ENCODE data around the gene CCDC187.
A peak's percentile ranks its signal among the peaks of the same experiment; 100 is the strongest.

The CCDC187 gene

DNA sequence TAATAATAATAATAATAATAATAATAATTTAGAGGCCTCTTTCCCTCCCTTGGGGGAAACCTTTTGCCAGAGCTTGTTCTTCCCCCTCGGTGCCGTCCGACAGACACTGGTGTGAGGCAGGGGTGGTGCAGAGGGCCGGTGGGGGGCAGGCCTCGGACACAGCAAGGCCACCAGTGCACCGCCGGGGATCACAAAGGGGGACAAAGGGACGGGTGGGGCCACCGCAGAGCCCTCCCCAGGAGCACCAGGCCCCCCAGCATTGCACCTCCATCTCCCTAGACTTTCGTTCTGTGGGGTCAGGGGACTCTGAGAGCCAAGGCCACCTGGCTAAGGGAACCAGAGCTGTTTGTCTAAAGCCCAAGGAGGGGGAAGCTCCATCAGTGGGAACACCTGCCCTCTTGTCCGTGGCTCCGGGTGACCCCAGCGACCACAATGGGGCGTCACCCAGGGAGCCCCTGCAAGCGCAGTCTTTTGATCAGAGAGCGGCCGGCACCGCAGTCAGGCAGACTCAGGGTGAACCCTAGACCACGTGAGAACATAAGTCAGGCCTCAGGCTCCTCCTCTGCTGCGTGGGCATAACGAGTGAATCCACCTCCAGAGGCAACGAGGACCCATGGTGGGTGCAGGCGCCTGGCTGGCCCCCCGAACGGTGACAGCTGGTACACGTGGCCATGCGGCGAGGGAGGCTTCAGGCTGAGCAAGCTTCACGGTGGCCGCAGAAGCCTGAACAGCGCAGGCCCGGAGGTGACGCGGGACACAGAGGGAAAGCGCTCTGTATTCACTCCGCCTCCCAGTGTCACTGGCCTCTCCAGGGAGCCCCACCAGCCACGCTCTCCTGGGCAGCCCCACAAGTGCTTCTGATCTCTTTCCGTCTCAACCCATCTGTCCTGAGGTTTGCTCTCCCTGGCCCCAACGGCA lies 46.3 kb downstream of the CCDC187 start:
- no peak for FAIRE-seq
- no peak for DNase-seq (ENCODE audit: insufficient read length, low spot score)

DNA sequence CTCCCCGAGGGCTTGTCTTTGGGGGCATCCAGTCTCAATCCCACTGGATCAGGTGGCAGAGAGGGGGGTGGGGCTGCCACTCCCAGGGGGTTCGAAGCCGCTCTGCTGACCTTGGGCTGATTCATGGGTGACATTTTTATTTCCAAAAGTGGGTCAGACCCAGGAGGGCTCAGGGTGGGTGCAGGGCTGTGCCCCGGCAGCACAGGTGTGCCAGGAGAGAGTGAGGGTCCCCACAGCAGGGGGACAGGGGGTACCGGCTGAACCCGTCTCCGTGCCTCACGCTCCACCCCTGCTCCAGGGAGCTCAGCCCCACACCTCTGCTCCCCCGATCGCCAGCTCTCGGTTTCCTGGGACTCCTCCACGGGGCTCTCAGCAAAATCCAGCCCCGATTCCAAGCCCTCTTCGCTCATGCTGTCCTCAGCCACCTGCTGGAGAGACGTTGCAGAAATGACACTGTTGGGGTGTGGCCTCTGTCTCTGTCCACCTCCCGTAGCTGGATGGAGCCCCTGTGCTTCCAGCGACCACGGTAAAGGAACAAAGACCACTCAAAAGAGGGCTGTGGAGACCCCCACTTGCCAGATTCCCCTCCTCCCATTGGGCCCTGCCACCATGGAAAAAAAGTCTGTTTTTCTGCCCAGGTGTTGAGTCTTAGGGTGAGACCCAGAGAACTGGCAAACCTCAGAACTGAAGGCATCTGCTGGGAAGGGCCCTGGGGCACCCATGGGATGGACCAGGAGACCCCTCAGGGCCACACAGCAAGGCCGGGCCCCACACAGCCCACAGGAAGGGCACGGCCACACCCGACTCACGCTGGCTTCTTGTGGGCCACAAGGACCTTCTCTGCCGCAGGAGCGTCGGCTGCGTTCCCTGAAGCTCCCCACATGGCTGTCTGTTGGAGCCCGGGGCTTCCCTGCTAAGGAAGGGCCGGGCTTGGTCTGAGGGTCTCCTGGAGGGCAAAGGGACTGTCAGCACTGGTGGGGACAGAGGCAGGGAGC lies 47.7 kb downstream of the CCDC187 start:
- no peak for DNase-seq (ENCODE audit: insufficient read length, low spot score)
- FAIRE-seq = no peak

DNA sequence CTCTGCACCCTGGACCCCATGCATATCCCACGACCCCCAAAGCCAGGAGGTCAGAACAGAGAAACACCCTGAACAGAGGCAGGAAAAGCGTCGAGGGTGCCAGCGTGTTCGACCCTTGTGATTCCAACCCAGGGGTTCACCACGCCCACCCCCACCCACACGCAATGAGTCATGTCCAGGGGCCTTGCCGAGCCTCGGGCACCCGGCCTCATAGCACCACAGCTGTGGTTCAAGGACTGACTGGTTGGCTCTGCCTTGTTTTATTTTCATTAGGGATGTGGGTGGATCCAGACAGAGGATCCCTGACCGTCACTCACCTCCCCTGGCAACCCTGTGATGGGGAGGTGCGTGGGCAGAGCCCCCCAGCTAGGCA lies 48.7 kb downstream of the CCDC187 start:
- no peak for FAIRE-seq
- peak; percentile 43 for DNase-seq (ENCODE audit: insufficient read length, low spot score)

DNA sequence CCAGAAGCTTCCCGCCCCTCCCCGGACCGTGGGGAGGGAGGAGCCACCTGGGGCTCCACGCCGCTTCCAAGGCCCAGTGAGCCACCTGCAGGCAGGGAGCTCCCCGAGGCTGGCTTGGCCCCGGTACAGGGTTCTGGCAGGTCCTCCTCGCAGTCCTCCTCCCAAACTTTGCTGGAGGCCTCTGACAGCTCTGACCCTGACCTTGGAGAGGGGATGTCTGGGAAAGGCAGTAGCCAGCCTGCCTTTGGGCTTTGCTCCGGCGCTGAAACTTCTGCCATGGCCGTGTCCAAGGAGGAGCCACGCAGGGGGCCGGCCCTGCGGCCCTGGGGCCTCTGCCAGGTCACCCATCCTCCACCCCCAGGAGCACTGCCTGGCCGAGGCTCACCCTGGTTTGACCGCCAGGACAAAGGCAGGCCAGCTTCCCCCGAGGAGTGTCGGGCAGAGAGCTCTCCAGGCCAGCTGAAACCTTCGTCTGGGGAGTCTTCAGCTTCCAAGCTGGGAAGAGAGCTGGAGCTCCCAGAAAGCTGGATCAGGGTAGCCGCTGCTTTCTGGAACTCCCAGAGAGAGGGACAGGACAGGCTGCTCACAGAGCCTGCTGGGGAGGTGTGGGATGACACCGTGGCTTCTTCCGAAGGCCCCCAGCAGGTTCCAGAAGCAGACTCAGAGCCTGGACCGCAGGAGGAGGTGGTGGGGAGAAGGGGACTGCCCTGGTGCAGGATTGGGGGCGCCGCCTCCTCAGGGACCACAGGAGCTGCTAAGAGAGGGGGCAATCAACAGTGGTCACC lies 49.3 kb downstream of the CCDC187 start:
- FAIRE-seq (no peak), DNase-seq (ENCODE audit: insufficient read length, low spot score) (no peak)

DNA sequence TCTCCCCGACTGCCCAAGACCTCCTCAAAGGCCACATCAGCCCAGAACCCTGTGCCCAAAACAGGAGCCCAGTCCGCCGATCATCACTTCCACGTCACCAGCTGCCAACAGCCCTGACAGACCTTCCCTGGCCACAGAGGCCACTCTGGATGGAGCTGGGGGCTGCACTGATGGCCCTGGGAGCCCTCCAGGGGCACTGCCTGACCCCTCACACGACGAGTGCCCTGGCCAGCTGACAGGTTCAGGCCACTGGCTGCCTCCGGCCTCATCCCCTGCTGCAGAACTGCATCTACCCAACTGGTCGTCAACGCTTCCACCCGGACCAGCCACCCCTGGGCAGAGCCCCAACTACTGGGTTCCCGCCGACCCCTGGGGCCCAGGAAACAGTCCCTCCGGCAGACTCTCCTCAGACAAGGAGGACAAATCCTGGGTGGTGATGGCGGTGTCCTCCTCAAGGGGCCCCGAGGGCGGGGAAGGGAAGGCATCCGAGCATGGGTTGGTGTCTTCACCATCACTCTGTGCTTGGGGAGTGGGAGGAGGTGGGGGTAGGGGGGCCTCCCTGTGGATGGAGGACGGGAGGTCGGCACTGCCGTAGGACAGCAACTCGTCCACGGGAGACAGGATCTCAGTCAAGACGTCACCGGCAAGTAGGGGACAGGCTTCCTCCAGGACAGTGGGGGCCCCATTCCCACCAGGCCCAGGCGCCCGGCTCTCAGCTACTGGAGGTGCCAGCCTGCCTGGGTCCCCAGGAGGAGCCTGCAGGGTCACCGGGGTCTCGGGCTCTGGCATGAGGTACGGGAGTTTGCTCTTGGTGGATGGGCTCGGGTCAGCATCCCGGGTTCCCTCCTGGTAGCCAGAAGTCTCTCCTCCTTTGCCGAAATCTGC lies 50.4 kb downstream of the CCDC187 start:
- FAIRE-seq (no peak), DNase-seq (ENCODE audit: insufficient read length, low spot score) (no peak)

DNA sequence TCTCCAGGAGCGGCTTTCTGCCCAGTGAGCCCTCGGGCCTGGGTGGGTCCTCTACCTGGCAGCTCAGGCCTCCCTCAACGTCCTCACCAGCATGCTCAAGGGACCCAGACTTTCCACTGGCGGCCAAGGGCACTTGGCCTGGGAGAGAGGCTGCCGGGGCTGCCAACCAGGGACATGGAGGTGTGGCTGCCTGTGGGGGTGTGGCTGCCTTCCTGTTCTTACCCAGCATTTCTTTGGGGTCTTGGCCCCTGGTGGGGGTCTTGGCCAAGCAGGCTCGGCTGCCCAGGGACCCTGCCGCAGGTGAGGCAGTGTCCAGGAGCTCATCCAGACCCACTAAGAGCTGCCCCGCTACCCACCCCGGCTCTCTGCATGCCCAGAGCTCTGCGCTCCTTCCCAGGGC lies 51.0 kb downstream of the CCDC187 start:
- DNase-seq (ENCODE audit: insufficient read length, low spot score) (no peak), FAIRE-seq (no peak)

DNA sequence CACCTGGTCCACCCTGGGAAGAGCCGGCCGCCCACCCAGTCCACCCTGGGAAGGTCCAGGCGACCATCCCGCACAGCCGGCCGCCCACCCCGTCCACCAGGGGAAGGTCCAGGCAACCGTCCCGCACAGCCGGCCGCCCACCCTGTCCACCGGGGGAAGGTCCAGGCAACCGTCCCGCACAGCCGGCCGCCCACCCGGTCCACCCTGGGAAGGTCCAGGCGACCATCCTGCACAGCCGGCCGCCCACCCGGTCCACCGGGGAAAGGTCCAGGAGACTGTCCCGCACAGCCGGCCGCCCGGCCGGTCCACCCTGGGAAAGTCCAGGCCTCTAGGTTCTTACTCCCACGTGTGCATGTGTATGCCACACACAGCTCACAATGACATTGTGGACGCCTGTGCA lies 51.6 kb downstream of the CCDC187 start:
- DNase-seq (ENCODE audit: insufficient read length, low spot score) (no peak), FAIRE-seq (no peak)

DNA sequence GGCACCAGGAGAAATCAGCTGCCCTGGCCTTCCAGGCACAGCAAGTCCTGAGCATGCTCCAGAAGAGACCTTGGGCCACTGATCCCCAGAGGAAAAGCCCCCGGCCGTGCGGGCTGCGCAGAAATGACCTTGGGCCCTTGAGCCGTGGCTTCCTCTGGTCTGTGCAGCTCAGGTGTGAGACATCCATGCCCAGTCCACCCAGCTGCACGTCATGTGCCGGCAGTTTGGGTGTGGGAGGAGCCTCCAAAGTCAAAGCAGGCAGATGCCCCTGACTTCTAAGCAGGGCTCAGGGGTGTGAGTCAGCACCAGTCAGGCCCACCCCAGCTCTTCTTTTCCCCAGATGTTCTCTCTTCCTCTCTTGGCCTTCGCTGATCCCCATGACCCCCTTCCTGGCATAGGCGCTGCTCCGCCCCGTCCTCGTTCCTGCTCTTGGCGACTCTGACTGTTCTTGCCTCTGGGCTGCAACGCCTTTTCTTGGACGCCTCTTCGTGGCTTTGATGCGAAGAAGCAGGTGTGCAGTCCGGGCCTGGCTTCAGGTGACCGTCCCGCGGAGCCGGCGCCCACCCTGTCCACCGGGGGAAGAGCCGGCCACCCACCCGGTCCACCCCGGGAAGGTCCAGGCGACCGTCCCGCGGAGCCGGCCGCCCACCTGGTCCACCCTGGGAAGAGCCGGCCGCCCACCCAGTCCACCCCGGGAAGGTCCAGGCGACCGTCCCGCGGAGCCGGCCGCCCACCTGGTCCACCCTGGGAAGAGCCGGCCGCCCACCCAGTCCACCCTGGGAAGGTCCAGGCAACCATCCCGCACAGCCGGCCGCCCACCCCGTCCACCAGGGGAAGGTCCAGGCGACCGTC lies 52.4 kb downstream of the CCDC187 start:
- FAIRE-seq (no peak), DNase-seq (ENCODE audit: insufficient read length, low spot score) (no peak)

DNA sequence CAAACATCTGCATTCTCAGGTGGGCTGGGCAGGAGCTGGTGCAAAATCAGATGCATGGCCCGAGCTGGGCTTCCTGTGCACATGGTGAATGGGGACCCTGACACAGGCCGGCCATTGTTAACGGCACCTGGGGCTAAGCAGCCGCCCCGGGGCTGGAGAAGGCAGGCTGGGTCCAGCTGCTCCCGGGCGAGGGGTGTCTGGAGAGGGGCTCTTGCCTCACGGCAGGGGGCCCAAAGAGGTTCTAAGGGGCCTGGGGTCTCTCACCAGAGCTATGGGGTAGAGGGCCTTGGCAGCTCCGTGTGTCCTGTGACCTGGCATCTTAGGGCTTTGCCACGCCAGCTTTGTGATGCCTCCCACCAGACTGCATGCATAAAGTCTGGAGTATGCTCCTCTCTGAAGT lies 53.2 kb downstream of the CCDC187 start:
- DNase-seq (ENCODE audit: insufficient read length, low spot score) (no peak), FAIRE-seq (no peak)

DNA sequence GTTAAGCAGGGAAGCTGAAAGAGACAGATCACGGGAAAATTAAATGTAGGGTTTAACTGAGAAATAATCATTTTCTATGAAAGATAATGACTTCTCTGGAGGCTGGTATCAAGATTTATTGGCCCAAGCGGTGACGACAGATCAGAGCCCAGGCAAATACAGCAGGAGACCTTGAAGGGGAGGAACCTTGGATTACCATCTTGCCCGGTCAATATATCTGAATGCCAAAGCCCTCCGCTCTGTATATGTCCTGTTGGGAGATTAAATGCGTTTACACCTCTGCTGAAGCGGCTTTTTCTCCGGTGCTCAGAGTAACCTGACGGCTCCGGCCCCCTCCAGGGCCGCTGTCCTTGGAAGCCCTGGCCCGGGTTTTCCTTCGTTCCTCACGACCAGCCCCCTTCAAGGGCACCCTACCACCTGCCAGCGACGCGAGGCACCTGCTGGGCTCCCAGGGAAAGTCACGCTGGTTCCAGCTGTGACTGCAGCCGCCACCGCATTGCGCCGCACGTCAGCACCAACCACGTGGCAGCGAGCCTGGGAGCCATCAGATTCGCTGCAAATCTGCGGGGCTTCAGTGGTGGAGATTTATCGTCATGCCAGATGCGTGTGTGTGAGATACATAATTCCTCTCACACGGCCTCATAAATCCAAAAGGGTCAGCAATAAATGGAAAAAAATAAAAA lies 53.9 kb downstream of the CCDC187 start:
- FAIRE-seq (no peak), DNase-seq (ENCODE audit: insufficient read length, low spot score) (no peak)

DNA sequence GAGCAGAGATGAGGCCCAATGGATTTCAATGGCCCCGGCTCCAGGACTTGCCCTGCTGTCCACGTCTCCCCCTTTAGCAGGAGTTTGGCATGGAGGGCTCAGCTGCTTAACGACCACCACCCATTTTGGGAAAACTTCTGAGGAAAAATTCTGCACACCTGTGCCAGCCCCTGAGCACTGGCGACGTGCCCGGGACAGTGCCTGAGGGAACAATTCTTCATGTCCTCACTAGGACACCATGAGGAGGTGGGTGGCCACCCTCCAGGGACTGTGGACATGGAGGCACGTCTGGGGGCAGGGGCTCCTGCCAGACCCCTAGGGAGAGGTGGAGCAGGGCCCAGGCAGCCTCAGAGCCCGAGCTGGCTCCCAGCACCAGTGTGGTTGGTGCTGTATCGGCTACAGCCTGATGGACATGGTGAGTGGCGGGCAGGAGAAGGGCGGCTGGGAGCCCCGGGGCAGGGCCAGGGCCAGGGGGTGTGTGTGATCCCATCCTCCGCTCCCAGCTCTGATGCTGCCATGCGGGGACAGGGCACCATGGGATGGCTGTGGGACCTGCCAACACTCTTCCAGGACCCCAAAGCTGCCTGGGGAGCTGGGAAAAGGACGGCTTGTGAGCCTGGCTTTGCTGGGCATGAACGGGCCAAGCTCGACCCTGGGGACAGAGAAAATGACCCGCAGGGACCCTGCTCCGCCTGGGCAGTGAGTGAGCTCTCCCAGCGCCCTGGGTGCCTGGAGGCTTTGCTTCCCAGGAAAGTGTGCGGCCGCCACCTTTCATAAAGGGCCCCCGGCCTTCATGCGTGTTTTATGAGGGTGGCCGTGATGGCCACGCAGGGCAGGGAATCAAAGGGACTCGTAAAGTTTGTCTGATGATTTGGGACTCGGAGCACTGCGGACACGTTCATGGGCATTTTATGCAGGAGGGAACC lies 54.7 kb downstream of the CCDC187 start:
- FAIRE-seq = no peak
- no peak for DNase-seq (ENCODE audit: insufficient read length, low spot score)

DNA sequence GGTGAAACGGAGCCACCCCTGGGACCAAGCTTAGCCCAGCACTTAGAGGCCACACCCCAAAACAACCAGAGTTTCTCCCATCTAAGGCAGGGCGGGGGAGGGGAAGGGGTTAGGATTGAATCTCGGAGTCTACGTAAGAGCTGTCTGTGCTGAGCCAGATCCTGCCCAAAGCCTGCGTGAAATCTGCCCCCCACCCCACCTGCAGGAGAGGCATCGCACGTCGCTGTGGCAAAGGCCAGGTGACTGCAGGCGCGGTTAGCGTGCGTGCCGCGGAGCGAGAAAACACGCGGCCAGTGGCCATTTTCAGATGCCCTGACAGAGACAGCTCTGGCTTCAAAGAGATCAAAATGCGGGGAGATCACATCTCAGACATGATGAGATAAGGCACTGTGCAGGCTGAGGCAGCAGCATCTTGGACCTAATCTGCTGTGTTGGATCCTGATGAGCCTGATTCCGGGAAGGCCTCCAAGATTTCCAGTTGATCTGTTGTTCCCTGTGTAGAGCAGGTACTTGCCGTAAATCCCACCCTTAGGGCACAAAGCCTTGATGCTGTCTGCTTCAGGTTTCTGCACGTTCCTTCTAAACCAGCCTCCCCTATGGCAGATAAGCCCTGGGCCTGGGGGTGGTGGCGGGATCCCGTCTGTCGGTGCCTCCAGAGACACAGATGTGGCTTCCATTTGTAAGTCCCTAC lies 55.8 kb downstream of the CCDC187 start:
- FAIRE-seq (no peak), DNase-seq (ENCODE audit: insufficient read length, low spot score) (no peak)

DNA sequence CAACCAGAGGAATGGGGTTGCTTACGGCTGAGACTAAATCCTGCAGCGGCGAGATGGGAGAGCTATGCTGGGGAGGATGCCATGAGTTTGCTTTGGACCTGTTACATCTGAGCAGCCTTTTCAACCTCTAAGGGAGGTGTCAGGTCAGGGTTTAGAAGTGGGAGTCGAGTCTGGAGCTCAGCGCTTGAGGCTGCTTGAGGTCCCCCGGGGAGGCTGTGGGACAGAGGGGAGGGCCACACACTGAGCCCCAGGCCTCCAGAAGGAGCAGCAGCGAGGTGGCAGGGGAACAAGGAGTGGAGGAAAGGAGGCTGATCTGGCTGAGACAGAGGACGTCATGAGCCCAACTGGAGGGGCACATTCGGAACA lies 56.4 kb downstream of the CCDC187 start:
- DNase-seq (ENCODE audit: insufficient read length, low spot score) (no peak), FAIRE-seq (no peak)

DNA sequence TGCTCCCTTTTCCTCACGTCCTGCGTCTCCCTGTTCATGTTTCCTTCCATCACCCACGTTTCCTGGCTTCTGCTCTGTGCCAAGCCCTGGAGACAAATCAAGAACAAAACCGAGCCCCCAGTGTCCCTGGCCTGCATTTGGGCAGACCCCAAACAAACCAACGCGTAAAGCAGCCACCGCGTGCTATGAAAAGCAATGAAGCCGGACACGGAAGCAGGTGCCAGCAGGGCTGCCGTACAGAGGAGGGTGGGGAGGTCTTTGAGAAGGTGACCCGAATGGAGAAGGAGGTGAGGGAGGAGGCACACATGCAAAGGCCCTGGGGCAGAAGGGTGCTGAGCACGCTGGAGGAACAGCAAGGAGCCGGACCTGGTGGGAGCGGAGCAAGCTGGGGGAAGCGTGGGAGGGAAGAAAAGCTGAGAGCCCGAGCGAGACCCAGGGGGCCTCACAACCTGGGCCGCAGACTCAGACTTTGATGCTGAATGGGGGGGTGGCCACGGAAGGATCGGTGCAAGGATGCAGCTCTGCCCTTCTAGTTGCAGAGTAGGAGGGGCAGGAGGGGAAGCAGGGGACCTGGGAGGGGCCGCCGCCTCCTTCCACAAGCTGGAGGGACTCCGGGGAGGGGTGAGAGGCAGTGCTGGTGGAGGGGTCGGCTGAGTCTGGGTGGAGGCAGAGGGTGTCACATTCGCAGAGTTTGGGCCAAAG lies 56.9 kb downstream of the CCDC187 start:
- DNase-seq (ENCODE audit: insufficient read length, low spot score) (no peak), FAIRE-seq (no peak)

DNA sequence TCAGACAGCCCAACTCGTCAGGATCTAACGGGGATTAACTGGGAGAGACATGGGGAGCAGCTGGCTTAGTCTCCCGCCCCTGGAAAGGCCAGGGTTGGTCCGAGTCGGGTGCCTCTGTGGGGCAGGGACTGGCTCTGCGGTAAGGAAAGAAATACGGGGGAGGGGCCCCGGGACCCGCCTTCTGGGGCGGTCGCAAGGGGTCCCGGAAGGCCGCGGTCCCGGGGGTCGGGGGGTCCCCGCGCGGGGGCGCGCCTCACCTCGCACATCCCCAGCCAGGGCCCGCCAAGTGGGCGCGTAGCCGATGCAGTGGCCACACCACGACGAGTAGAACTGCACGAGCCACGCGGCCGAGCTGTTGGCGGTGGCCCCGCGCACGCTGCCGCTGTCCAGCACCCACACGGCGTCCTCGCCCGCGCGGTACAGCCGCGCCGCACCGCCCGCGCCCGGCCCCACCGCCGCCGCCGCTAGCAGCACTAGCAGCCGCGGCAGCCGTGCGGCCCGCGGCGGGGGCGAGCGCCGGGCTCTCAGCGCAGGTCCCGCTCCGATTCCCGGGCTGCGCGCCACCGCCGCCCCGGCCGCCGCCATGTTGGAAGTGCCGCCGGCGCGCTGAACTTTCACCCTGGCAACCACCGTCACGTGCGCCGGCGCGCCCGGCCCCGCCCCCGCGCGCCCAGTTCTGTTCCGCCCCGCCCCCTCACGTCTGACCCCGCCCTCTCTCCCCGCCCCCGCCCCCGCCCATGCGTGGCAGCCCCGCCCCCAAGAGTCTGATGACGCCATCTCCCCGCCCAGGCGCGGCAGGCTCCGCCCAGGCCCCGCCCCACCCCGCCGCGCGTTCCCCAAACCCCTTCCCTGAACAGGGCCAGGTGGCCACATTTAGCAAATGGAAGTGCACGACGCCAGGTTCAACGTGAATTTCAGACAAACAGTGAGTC lies 58.4 kb downstream of the CCDC187 start, which contains the start of gene QSOX2:
TSS of gene QSOX2 (minus strand) at position 594 of the 932 bp plus-strand sequence. CDS start at position 585, 9 bp downstream.
- FAIRE-seq (no peak), DNase-seq (ENCODE audit: insufficient read length, low spot score) (peak; percentile 72)
